GM15510 (cell line): Measurements from ENCODE around the gene YAP1.

Experiments
- POLR2A ChIP-seq: IDR thresholded peaks from 3 replicates; pipeline ENCODE4 v1.6.1; 2011; ENCODE audit warnings: borderline replicate concordance; ENCODE audit not compliant: insufficient read length; ENCODE audit errors: extremely low read depth

Gene YAP1

DNA sequence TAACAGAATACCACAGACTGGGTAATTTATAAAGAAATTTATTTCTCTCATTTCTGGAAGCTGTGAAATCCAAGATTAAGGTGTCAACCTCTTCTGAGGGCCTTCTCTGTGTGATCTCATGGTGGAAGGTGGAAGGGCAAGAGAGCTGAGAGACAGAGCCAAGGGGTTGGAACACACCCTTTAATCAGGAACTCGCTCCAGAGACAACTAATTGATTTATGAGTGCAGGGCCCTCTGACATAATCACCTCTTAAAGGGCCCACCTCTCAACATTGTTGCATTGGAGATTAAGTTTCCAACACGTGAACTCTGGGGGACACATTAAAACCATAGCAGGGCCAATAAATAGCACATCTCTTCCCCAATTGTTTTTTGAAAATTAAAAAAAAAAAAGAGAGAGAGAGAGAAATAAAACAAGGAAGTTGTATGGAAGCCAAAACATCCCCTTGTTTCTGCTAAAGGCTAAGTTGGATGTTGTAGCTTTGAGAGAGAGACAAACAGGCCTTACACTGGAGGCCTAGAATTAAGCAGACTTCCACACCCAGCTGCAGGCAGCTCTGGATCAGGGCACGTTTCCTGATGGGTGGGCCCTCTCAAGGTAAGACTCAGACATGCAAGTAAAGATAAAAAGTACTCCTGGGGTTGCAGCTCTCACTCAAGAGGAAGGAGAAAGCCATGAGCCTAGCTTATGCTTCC, 142.9 kb downstream of the YAP1 start:
- no peak for TF ChIP-seq POLR2A

DNA sequence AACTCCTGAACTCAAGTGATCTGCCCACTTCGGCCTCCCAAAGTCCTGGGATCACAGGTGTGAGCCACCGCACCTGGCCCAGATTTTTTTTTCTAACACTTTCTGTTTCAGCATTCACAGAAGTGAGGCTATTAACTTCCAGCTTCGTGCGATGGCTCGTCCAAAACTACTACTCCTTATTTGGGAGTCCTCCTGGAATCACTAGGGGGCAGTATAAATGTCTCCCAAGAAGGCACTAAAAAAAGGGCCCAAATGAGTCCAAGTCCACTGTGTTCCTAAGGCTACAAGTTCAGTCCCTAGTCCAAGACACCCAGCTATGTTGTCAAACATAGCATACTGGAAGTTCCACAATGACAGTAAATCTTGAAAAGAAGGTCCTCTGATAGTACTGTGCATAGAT, 143.8 kb downstream of the YAP1 start:
- TF ChIP-seq POLR2A, result no peak

DNA sequence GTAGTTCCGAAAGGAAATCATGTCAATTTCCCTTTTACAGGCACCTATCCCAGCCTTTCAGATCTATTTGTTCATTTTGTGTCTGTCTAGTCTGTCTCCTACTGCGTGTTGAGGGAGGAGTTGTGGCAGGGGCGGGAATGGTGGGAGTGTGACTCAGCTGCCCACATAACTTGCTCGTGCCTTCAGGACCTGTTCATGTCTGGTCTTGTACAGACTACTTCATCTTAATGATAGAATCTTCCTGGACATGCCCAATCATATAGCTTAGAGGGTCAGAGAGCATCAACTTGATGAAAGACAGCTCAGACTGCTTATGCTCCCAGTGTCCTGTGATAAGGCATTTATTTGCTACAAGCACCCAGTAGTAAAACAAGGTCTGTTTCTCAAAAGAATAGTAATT, 146.0 kb downstream of the YAP1 start:
- no peak for TF ChIP-seq POLR2A

GRCh38 chr11:102260241-102260640, 150.0 kb downstream of the YAP1 start:
- no peak for TF ChIP-seq POLR2A

DNA sequence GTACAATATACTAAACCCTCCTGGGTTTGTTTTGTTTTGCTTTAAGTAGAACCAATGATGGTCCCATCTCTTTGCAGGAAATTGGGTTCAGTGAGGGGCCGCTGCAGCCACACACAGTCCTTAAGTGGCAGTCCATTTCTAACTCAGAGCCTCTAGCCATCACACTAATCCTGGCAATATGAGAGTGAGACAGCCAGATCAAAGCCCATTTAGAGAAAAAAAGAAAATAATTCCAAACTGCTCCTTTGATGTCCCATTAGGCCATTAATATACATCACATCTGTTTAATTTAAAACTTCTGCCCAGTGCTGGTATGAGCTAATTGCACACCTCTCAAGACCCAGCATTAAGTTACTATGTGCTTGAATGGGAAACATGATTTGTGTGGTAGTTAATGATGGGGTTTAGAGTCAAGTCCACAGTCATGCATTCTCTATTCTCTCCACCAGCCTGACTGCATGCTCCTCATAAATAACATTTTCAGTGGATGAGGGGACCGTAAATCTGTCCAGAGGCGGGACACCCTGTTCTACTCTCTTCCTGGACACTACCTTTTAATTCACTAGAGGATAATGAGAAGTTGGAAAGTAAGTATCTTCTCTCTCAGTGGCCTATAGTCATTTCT, 153.2 kb downstream of the YAP1 start:
- TF ChIP-seq POLR2A, result no peak

DNA sequence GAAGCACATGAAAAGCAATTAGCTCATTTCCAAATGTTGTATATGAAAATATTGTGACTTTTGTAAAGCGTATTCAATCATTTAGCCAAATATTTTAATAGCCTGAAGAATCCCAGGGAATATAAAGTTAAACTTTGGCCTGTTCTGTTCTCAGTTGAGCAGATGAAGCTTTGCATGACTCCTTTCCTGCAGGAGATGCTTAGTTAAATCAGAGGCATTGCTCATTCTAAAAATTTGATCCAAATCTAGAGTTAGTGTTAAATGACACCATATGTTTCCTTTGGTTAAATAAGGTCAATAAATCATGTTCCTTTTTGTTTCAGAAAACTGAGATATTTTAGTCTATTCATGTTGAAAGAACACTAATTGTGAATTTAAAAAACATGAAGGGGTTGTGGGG, 155.9 kb downstream of the YAP1 start:
- no peak for TF ChIP-seq POLR2A

GRCh38 chr11:102267609-102268008, 157.4 kb downstream of the YAP1 start:
- TF ChIP-seq POLR2A, result no peak

DNA sequence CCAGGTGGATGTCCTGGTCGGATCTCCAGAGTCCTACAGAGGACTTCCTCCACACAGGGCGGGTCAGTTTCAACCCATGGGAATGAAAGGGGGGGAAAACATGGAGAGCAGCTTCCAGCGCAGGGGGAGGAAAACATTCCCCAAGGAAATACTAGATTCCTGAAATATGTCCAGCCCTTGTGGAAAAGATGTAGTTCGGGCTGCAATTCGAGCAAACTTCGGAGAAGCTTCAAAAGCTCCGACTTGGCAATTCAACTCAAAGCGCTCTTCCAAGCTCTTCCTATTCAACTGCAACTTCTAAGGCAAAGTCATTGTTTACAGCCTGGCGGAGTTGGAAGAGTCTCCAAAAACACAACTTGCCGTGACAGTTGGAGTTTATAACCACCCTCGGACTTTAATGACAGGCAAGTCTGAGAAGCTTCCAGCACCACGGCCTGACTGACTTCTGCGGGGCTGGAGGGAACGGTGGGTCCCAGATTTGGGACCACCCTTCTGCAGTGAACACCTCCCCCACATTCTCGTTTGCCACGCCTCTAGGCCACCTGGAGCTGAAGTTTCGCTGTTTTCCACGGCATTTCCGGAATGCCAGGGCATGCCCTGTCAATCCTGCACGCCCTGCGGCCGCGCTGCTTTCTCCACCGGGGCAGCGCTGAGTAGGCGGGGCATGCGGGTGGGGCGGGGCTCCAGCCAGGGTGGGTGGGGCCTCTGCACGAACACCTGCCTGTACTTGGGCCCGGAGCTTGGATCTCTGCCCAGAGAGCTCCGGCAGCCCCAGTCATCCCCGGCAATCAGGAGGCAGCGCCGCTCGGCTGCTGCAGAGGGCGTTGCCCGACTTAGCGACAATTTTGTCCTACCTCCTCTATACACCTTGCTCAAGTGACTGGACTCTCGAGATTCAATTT, 158.1 kb downstream of the YAP1 start:
- no peak for TF ChIP-seq POLR2A

DNA sequence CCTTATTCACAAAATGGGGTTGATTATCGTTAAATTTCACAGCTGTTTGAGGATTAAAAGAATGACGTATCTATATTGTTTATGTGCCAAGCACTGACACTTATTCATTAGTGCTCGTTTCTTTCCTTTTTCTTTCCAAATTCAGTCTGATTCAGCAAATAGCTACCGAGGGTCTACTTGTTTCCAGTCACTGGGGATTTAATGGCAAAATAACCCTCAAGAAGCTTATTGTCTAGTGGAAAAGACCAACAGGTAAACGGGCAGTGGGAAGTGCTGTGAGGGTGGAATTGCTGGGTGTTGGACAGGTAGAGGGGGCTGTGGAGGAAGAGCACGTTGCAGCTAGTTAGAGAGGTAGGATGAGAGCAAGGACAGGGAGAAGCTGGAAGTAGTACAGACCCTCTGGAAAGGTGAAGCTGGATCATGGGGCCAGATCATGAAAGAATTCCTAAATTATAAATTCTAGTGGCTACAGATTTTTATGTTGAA, 158.8 kb downstream of the YAP1 start:
- TF ChIP-seq POLR2A, result no peak

GRCh38 chr11:102269927-102270326, 159.7 kb downstream of the YAP1 start:
- no peak for TF ChIP-seq POLR2A

DNA sequence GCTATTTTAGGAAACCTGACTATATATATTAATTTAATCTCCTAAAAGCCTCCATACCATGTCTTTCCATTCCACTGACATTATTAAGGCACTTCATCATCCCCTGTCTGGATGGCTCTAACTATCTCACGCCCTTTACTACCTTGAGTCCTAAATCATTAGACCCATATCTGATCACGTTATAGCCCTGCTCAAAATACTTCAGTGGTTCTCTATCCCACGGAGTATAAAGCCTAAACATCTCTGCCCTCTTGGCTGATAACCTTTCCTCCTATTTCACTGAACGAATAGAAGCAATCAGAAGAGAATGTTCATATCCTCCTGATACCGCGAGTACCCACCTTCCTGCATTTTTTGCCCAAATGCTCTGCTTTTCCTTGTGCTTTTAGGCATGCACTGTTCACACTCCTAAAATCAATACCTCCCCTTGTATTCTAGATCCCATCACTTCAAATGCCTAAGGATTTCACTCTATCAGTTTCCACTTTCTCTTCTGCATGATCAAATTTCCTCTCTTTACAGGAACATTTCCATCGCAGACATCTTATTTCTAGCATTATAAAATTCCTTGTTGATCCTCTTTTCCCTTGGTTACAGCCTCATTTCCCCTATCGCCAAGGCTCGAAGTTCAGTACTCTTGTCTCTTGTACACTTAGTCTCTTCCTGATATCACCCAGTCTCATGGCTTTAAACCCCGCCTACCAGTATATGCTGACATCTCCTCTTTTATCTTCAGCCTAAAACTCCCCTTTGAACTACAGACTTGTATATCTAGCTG, 162.0 kb downstream of the YAP1 start:
- TF ChIP-seq POLR2A, result no peak

DNA sequence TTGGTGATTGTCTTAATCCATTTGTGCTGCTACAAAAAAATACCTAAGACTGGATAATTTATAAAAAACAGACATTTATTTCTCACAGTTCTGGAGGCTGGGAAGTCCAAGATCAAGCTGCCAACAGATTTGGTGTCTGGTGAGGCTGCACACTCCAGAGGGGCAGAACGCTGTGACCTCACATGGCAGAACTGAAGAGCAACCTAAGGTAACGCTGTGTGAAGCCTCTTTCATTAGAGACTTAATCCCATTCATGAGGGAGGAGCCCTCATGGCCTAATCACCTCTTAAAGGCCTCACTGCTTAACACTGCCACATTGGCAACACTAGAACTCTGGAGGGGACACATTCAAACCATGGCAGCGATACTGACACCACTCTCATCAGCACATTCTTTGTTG, 164.4 kb downstream of the YAP1 start:
- no peak for TF ChIP-seq POLR2A

DNA sequence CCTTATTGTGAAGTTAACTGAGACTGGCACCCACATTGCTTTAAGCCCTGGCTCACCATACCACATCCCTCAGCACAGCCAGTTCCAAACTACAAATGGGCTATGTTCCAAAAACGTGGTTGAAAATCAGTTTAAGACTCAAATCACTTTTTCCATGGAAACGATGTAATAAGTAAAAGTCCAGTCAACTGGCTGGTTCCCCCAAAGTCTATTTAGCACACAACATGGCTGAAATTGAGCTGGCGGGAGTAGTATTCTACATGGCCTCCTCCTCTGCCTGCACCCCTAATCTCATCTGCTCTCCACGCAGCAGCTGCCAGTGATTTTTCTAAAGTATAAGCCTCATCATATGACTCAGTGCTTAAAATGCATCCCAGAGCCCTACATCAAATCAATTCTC, 166.1 kb downstream of the YAP1 start:
- TF ChIP-seq POLR2A, result no peak

DNA sequence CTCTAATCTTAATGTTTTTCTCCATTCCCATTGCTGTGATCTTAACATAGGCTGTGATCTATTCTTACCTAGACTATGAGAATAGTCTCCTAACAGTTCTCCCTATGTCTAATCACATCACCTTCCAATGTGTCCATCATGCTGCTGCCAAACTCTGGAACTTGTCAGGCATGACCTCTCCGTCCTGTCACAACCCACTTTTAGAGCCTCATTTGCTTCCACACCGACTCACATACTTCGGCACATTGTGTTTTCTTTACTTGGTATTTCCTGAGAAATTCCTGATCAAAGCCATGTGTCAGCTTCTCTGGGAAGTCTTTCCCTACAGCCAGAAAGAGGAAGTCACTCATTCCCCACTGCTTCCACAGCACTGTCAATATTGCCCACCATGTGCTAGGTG, 166.5 kb downstream of the YAP1 start:
- no peak for TF ChIP-seq POLR2A
